ENCODE results near the gene POU2F1.

DNA sequence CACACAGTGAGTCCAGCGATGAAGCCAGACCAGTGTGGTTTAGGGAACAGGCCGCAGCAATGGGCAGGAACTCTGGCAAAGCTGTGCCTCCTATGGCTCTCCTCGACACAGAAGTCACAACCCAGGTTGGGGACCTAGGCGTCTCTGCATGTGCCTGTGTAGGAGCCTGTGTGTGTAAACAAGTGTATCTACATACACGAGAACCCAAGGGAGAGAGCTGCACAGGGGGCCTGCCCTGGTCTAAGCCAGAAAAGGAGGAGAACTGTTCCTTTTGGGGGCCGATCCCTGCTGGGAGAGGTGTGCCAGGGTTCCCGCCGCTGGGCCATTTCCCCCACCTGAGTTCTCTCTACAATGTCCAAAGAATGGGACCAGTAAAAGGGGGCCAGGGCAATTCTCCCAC is 241.7 kb downstream of the POU2F1 start:
- TF ChIP-seq ELF4 (IDR thresholded peaks at IDR 0.05) (no peak), SP1 (IDR thresholded peaks at IDR 0.05) (no peak), L3MBTL2 (conservative IDR thresholded peaks at IDR 0.05) (no peak), SUZ12 (IDR thresholded peaks at IDR 0.05) (no peak)

Measured in HEK293T (cell line).